AG09309 (cell line): ENCODE measurements around the gene PTPRM.
A peak's percentile ranks its signal among the peaks of the same experiment; 100 is the strongest.

Experiments
- DNase-seq: peaks from one replicate; pipeline ENCODE4 v3.0.0-alpha.2; 2010; ENCODE audit warnings: low read depth
- H3K4me3 ChIP-seq: 2 replicates; pipeline ENCODE4 v1.5.1; 2011; ENCODE audit warnings: mild to moderate bottlenecking, low read depth, low read length, moderate library complexity; ENCODE audit not compliant: control insufficient read depth
- CTCF ChIP-seq: IDR thresholded peaks from 2 replicates; pipeline ENCODE4 v1.5.1; 2011; ENCODE audit warnings: mild to moderate bottlenecking, low read depth, low read length, inconsistent platforms; ENCODE audit not compliant: insufficient read depth, control insufficient read depth; ENCODE audit errors: missing control alignments

PTPRM gene

DNA sequence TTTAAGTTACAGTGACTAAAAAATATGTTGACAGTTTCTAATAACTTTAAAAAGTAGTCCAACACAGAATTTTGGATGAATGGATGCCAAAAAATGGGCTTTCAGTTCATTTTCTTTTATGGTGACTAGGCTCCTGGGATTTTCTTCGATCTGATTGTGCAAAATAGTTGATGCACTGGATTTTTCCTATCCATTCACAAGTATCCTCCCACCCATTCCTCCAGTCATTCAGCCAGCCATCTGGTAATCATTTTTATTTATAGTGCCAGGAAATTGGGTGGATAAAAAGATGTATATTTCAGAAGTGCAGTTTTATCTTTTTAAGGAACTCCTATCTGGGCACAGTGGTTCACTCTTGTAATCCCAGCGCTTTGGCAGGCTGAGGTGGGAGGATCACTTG lies 175.1 kb downstream of the PTPRM start:
- DNase-seq = no peak
- no peak for TF ChIP-seq CTCF
- H3K4me3 ChIP-seq = no peak overlapping the region

DNA sequence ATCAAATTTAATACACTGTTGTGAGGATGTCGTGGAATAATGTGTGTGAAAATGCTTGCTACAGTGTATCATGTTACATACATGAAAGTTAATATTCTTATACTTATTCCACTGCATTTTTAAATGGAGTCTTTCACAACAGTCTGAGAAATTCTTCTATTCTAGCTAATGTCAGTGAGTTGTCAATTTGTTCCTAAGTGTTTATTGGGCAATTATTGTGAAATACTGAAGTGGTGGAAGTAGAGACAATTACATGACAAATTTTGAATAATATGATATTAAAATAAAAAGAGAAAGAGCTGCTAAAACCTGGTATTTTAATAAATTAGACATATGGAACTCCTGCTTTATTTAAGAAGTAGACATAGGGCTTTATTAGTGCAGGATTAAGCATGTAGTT lies 176.1 kb downstream of the PTPRM start:
- no peak overlapping the region for H3K4me3 ChIP-seq
- no peak for TF ChIP-seq CTCF
- no peak for DNase-seq

- no peak for TF ChIP-seq CTCF
- no peak for DNase-seq
- H3K4me3 ChIP-seq = no peak overlapping the region
These were observed 179.0 kb downstream of the PTPRM start for GRCh38 chr18:7746106-7746505.

DNA sequence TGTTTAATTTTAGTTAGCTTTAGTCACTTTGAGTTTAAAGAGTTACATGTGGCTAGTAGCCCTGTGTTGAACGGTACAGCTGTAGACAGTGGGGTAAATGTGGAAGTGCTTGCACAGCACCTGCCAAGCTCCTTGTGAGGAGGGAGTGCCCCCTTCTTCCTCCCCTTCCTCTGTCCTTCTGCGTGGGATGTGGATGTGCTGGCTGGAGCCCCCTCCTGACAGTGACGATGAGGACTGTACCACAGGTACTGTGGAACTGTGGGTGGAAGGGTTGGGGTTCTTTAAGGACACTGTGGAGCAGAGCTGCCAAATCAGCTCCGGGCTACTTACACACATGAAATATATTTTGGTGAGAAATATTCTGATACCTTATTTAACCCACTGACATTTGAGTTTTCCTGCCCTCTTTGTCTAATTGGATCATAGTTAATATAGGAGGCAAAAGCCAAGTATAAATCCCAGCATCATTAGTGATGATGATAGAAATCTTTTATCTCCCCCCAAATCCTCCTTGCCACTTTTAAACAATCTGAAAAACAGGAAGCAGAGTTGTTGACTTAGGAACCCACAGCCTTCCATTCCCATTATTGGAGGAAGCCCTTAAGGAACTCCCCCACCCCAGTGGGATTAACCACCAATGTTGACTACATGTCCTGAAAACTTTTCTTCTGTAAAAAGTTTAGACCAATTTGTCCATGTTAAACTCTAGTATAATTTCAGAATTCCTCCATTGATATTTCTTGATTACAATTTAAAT lies 181.3 kb downstream of the PTPRM start:
- no peak for TF ChIP-seq CTCF
- DNase-seq = no peak
- no peak overlapping the region for H3K4me3 ChIP-seq

- no peak for TF ChIP-seq CTCF
- H3K4me3 ChIP-seq = no peak overlapping the region
- DNase-seq = no peak
These were observed 181.9 kb downstream of the PTPRM start for GRCh38 chr18:7749008-7749405.

DNA sequence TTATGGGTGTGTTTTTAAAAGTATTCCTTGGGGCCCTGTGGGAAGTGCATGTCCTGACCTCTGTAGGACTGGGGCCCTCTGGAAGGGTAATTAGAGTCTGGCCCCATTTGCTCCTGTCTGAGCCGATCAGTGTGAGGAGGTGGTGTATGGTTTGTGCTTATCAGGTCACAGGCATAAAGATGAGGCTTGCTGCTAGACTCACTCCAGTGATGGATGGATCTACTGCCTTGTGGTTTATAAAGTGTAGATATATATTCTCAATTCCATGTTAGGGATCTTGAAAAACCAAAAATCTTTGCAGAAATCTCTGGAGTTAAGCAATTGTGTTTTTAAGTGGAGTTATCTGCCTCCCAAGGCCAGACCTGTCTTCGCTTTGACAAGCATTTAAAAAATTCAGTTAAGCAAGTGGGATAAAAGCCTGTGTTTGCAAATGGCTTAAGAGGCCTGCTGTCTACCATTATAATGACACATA lies 182.4 kb downstream of the PTPRM start:
- peak; percentile 61 for DNase-seq
- no peak for TF ChIP-seq CTCF
- H3K4me3 ChIP-seq = no peak overlapping the region
